K562 (cell line): ENCODE data around the gene KCNAB1. TPM values are rescaled to one million over a fixed set of nuclear protein-coding genes. Genes with fewer than 3 reads are reported as not detected.

Experiments used
- ATAC-seq: fragments of 200-7000 bp; cut with Tn5 transposase; 3 replicates; pipeline ENCODE4 v1.9.1; 2020; ENCODE audit warnings: moderate library complexity
- BruUV-seq: library from RNA; stranded (reverse); fragments of 400-500 nt; replicated peaks from 2 replicates; lab custom pipeline; 2021; lab: Mats Ljungman, UMichigan
- CTCF ChIA-PET: fragments of 300-600 bp; formaldehyde crosslinking; extraction: SDS; loops from one replicate; lab custom pipeline; 2021; ENCODE audit warnings: low intra/inter-chr PET ratio; lab: Yijun Ruan, JAX
- POLR2A ChIA-PET: fragments of 300-600, 350-650 bp; sonication (Branson Sonifier 250); formaldehyde crosslinking; extraction: SDS; loops from one replicate; lab custom pipeline; 2021; ENCODE audit warnings: antibody characterized with exemption, inconsistent platforms; lab: Yijun Ruan, JAX
- DNase-seq, 4 experiments: peaks; one replicate each; pipeline versions ENCODE4 v3.0.0 to v3.0.0-alpha.2; 2011 to 2018; ENCODE audit warnings: low spot score in 3 of 4, mixed read lengths in 3 of 4; ENCODE audit errors: extremely low read depth in 1 of 4
- FAIRE-seq: peaks from 2 replicates; lab custom pipeline; 2011; peaks lifted over from hg19 to GRCh38; lab: Jason Lieb, UNC
- H2AFZ ChIP-seq: 2 replicates; pipeline ENCODE4 v1.6.0; 2011; ENCODE audit warnings: low read depth, low read length, control low read depth, inconsistent platforms
- H3K27ac ChIP-seq: fragments of 200-600 bp; 3 replicates; pipeline ENCODE4 v1.8.0; 2011; ENCODE audit warnings: low read depth, mild to moderate bottlenecking, control low read depth, inconsistent platforms, low read length, moderate library complexity, mixed read lengths; ENCODE audit errors: extremely low read depth
- H3K27me3 ChIP-seq, 2 experiments: fragments of 300-600 bp in 1 of 2; 2 replicates in 1 of 2; 3 replicates in 1 of 2; pipeline versions ENCODE4 v1.6.0 to v1.8.0; 2011; ENCODE audit warnings: inconsistent platforms in 2 of 2, low read length in 2 of 2, mild to moderate bottlenecking in 1 of 2, mixed read lengths in 1 of 2, moderate library complexity in 1 of 2; ENCODE audit not compliant: control insufficient read depth in 2 of 2, insufficient read depth in 2 of 2
- H3K36me3 ChIP-seq: fragments of 300-600 bp; 3 replicates; pipeline ENCODE4 v1.8.0; 2011; ENCODE audit warnings: mild to moderate bottlenecking, low read length, inconsistent platforms; ENCODE audit not compliant: control insufficient read depth, insufficient read depth
- H3K4me1 ChIP-seq, 2 experiments: fragments of 200-600 bp in 1 of 2; replicated peaks in 1 of 2; 2 replicates in 1 of 2; 3 replicates in 1 of 2; pipeline versions ENCODE4 v1.5.1 to v1.8.0; 2011; ENCODE audit warnings: inconsistent platforms in 2 of 2, low read length in 2 of 2, mild to moderate bottlenecking in 1 of 2, mixed read lengths in 1 of 2, moderate library complexity in 1 of 2; ENCODE audit not compliant: control insufficient read depth in 2 of 2, insufficient read depth in 2 of 2
- H3K4me2 ChIP-seq: 2 replicates; pipeline ENCODE4 v1.6.1; 2011; ENCODE audit warnings: low read length, control low read depth, inconsistent platforms, mixed read lengths; ENCODE audit not compliant: insufficient read depth
- H3K4me3 ChIP-seq: fragments of 200-600 bp; sonication (generic), shearing (Covaris generic); 2 replicates; pipeline ENCODE4 v1.5.1; 2016; ENCODE audit warnings: control low read depth, inconsistent platforms
- H3K79me2 ChIP-seq: fragments of 200-600 bp; 3 replicates; pipeline ENCODE4 v1.8.0; 2011; ENCODE audit warnings: low read length, inconsistent platforms; ENCODE audit not compliant: control insufficient read depth, insufficient read depth
- H3K9ac ChIP-seq, 2 experiments: 2 replicates each; pipeline versions ENCODE4 v1.6.0 to v1.6.1; 2011; ENCODE audit warnings: low read depth in 2 of 2, low read length in 2 of 2, control low read depth in 1 of 2, inconsistent platforms in 1 of 2, mild to moderate bottlenecking in 1 of 2, mixed read lengths in 1 of 2; ENCODE audit not compliant: insufficient read depth in 1 of 2
- H3K9me1 ChIP-seq: one replicate; pipeline ENCODE4 v1.6.0; 2011; ENCODE audit warnings: inconsistent platforms, mild to moderate bottlenecking, low read length, moderate library complexity; ENCODE audit not compliant: control insufficient read depth, insufficient read depth
- H3K9me3 ChIP-seq: replicated peaks from 2 replicates; pipeline ENCODE4 v1.5.1; 2011; ENCODE audit warnings: low read depth, low read length, inconsistent platforms; ENCODE audit not compliant: control insufficient read depth, insufficient read depth
- H4K20me1 ChIP-seq: replicated peaks from 2 replicates; pipeline ENCODE4 v1.6.1; 2011; ENCODE audit warnings: low read length, inconsistent platforms, mixed read lengths; ENCODE audit not compliant: control insufficient read depth, insufficient read depth
- ARID1B ChIP-seq: fragments of 450-650 bp; IDR thresholded peaks from 2 replicates; pipeline ENCODE4 v1.6.1; 2016; ENCODE audit warnings: antibody characterized with exemption, mild to moderate bottlenecking, inconsistent platforms
- BMI1 ChIP-seq: fragments of 150-350 bp; IDR thresholded peaks from 2 replicates; pipeline ENCODE4 v1.6.1; 2014; ENCODE audit warnings: low read length
- C11orf30 ChIP-seq: fragments of 450-650 bp; IDR thresholded peaks from 2 replicates; pipeline ENCODE4 v1.6.1; 2016; ENCODE audit warnings: low read depth, mild to moderate bottlenecking
- DPF2 ChIP-seq: fragments of 450-650 bp; IDR thresholded peaks from 2 replicates; pipeline ENCODE4 v1.6.1; 2016
- MAFF ChIP-seq: IDR thresholded peaks from 2 replicates; pipeline ENCODE4 v1.6.1; 2012; ENCODE audit warnings: low read length, improper control_type of control experiment
- MAFG ChIP-seq: fragments of 450-650 bp; conservative IDR thresholded peaks from 2 replicates; pipeline ENCODE4 v1.6.1; 2016; ENCODE audit warnings: missing genetic modification characterization, missing compliant biosample characterization
- MAFK ChIP-seq: IDR thresholded peaks from 2 replicates; pipeline ENCODE4 v1.6.1; 2011; ENCODE audit warnings: low read length, improper control_type of control experiment
- MBD2 ChIP-seq: sonication (generic); IDR thresholded peaks from 2 replicates; pipeline ENCODE4 v1.6.1; 2016; ENCODE audit warnings: low read depth, borderline replicate concordance
- MEIS2 ChIP-seq: fragments of 450-650 bp; IDR thresholded peaks from 2 replicates; pipeline ENCODE4 v1.6.1; 2014; ENCODE audit warnings: mild to moderate bottlenecking; ENCODE audit not compliant: partially characterized antibody
- NBN ChIP-seq: fragments of 450-650 bp; IDR thresholded peaks from 2 replicates; pipeline ENCODE4 v1.6.1; 2016; ENCODE audit warnings: low read depth, mild to moderate bottlenecking
- NCOR1 ChIP-seq: fragments of 450-650 bp; IDR thresholded peaks from 2 replicates; pipeline ENCODE4 v1.6.1; 2016; ENCODE audit warnings: mild to moderate bottlenecking, moderate library complexity
- RHOXF2B ChIP-seq: fragments of 250-450 bp; sonication (Bioruptor Pico); conservative IDR thresholded peaks from 2 replicates; pipeline ENCODE4 v1.5.1; 2021
- SOX6 ChIP-seq: fragments of 450-650 bp; IDR thresholded peaks from 2 replicates; pipeline ENCODE4 v1.6.1; 2014; ENCODE audit warnings: mild to moderate bottlenecking
- SP1 ChIP-seq: sonication (generic); formaldehyde crosslinking; IDR thresholded peaks from 2 replicates; pipeline ENCODE4 v1.8.1; 2022; ENCODE audit warnings: mild to moderate bottlenecking, missing genetic modification reagents
- SRF ChIP-seq, 2 experiments: fragments of 250-450, 450-650 bp in 1 of 2; sonication (Bioruptor Pico) in 1 of 2; sonication (generic) in 1 of 2; formaldehyde crosslinking; IDR thresholded peaks; 2 replicates each; pipeline versions ENCODE4 v1.5.0 to v1.5.1; 2020 to 2022; ENCODE audit warnings: mild to moderate bottlenecking in 1 of 2, missing genetic modification reagents in 1 of 2
- ZNF316 ChIP-seq: fragments of 450-650 bp; IDR thresholded peaks from 2 replicates; pipeline ENCODE4 v1.6.1; 2016
- WGBS: fragments of 100-300 bp; shearing (Covaris generic); methylation state at CpG from one replicate; pipeline ENCODE4 v1.1.6; 2016; ENCODE audit warnings: low coverage, mixed read lengths; ENCODE audit not compliant: insufficient coverage; ENCODE audit errors: missing lambda C conversion rate; 5-methylcytosine and 5-hydroxymethylcytosine counted together
- in situ Hi-C: fragments of 300-500 bp; cut with MboI; formaldehyde crosslinking; loops from 4 replicates; pipeline ENCODE4 v1.15.0; 2018; ENCODE audit warnings: inconsistent platforms, mixed read lengths
- intact Hi-C: fragments of 100-400 bp; cut with micrococcal nuclease; formaldehyde crosslinking; loops from 2 replicates; pipeline ENCODE4 v1.14.2; 2022
- polyA plus RNA-seq, 8 experiments: library from polyadenylated mRNA; depleted of rRNA in 4 of 8; stranded (reverse) in 5 of 8; unstranded in 3 of 8; fragments of >200 nt; fragmentation: Nextera tagmentation in 2 of 8; fragmentation: Illumina TruSeq in 1 of 8; extraction: Ambion mirVana in 2 of 8; extraction: Trizol in 1 of 8; gene quantifications; 2 replicates each; pipeline versions ENCODE4 v1.2.1 to v1.2.3, GENCODE V29; 2011 to 2014; ENCODE audit warnings: inconsistent platforms in 1 of 8, missing spikeins in 1 of 8
- total RNA-seq, 7 experiments: library from RNA; depleted of rRNA in 6 of 7; stranded (reverse); fragments of >200 nt in 6 of 7; fragmentation: Illumina TruSeq in 2 of 7; extraction: Trizol in 2 of 7; gene quantifications; 2 replicates each; pipeline versions ENCODE4 v1.2.1 to v1.2.3, GENCODE V29; 2011 to 2021; ENCODE audit warnings: low replicate concordance in 1 of 7
- TF ChIP-seq, protein P1 (sequence below): fragments of 450-650 bp; IDR thresholded peaks from 2 replicates; pipeline ENCODE4 v1.6.1; 2017; ENCODE audit warnings: antibody characterized with exemption
- TF ChIP-seq, protein P2 (sequence below), 2 experiments: fragments of 450-650 bp in 1 of 2; IDR thresholded peaks; 2 replicates each; pipeline ENCODE4 v1.6.1; 2011 to 2017; ENCODE audit warnings: low read depth in 2 of 2, antibody characterized with exemption in 1 of 2, borderline replicate concordance in 1 of 2, low read length in 1 of 2, mild to moderate bottlenecking in 1 of 2, mixed read lengths in 1 of 2; ENCODE audit not compliant: control insufficient read depth in 1 of 2

Gene KCNAB1
- total and polyA plus RNA-seq, 9 of the 15 experiments (the other 6 are each of a cell fraction or from before 2014, with no cell fraction given), result 0.14 to 1.2 (median 0.51) TPM

DNA sequence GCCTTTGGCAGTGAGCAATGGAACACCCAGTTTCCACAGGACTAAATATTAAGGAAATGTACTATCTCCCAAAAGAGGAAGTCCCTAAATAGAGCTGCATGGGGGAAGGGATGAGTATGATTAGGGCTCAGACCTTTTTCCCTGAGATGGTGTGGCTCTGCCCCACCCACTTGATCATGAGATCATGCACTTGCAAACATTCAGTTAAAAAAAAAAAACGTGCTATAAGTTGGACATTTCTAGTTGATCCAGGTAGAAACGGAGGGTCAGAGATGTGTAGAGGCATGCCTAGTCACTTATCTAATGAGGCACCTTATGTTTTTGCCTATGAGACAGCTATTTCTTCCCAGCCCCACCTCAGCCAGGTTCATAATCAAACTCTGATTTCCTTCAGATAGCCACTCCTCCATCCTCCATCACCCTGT is 459.1 kb downstream of the KCNAB1 start (continued):
- TF ChIP-seq SP1 (CRISPR knock-in tag) (0 out of 2 replicates have a peak, but pooled peaks have one; percentile 49), SRF (CRISPR knock-in tag; IDR thresholded peaks at IDR 0.05) (peak in 1 of 2 experiments; percentile 89; a peak in 2 of 4 replicates), NBN (0 out of 2 replicates have a peak, but pooled peaks have one; percentile 34), DPF2 (peak; percentile 91), MBD2 (peak; percentile 44; the same call in 1 of the 2 replicates), ARID1B (peak; percentile 82), BMI1 (no peak)
- TF ChIP-seq, protein P1, sequence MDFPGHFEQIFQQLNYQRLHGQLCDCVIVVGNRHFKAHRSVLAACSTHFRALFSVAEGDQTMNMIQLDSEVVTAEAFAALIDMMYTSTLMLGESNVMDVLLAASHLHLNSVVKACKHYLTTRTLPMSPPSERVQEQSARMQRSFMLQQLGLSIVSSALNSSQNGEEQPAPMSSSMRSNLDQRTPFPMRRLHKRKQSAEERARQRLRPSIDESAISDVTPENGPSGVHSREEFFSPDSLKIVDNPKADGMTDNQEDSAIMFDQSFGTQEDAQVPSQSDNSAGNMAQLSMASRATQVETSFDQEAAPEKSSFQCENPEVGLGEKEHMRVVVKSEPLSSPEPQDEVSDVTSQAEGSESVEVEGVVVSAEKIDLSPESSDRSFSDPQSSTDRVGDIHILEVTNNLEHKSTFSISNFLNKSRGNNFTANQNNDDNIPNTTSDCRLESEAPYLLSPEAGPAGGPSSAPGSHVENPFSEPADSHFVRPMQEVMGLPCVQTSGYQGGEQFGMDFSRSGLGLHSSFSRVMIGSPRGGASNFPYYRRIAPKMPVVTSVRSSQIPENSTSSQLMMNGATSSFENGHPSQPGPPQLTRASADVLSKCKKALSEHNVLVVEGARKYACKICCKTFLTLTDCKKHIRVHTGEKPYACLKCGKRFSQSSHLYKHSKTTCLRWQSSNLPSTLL, result no peak

DNA sequence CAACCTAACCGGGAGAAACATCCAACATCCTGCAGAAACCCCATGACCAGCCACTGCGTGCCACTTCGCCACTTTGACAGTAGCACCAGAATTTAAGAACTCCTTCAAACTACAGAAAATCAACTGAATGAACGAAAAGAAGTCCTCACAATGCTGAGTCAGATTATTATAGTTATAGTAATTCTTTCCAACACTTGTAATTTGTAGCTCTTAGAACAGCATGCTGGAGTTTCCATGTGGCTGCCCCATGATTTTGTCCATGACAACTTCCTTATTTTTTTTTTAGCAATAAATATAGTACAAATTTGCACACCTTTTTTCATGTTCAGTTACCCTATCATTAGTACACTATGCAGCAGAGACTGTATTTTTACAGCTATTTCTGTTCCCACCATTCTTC is 460.7 kb downstream of the KCNAB1 start:
- ChIA-PET CTCF (no interaction called here), POLR2A (interaction anchor here (0.7 kb wide), 1 partner anchor 26 kb away, joined by 3 read pairs; the partner anchor contains the start of gene SSR3)
- FAIRE-seq (no peak), ATAC-seq (no peak), DNase-seq (no peak)
- peak overlapping the region; percentile 7; the same call in 1 of the 2 replicates for H2AFZ ChIP-seq
- no TSS peak for BruUV-seq
- H3K36me3 ChIP-seq, result no peaks in the 10 kb centered on the region; the same call in 2 of the 3 replicates
- no peaks in the 10 kb centered on the region for H3K9me3 ChIP-seq
- intact Hi-C loops (no loop called here), in situ Hi-C loops (no loop called here)
- peaks cover 3 to 36% of the 10 kb centered on the region in 2 experiments; a peak in 4 of 5 replicates for H3K4me1 ChIP-seq
- H3K9ac ChIP-seq, result no peak overlapping the region
- H3K27me3 ChIP-seq, result no peaks in the 10 kb centered on the region
- no peaks in the 10 kb centered on the region for H3K9me1 ChIP-seq
- H3K27ac ChIP-seq, result no peak overlapping the region
- WGBS, result 86% methylated on average over 4 of the region's 4 CpGs
- no peak overlapping the region for H3K4me3 ChIP-seq
- H3K4me2 ChIP-seq, result no peak overlapping the region
- H3K79me2 ChIP-seq, result no peaks in the 10 kb centered on the region
- H4K20me1 ChIP-seq, result no peaks in the 10 kb centered on the region
- peak; percentile 68 for TF ChIP-seq C11orf30
- TF ChIP-seq MAFF, result peak; percentile 39
- no peak for TF ChIP-seq RHOXF2B (CRISPR knock-in tag)
- TF ChIP-seq MAFK, result peak; percentile 43; the same call in 1 of the 2 replicates
- TF ChIP-seq, protein P2, sequence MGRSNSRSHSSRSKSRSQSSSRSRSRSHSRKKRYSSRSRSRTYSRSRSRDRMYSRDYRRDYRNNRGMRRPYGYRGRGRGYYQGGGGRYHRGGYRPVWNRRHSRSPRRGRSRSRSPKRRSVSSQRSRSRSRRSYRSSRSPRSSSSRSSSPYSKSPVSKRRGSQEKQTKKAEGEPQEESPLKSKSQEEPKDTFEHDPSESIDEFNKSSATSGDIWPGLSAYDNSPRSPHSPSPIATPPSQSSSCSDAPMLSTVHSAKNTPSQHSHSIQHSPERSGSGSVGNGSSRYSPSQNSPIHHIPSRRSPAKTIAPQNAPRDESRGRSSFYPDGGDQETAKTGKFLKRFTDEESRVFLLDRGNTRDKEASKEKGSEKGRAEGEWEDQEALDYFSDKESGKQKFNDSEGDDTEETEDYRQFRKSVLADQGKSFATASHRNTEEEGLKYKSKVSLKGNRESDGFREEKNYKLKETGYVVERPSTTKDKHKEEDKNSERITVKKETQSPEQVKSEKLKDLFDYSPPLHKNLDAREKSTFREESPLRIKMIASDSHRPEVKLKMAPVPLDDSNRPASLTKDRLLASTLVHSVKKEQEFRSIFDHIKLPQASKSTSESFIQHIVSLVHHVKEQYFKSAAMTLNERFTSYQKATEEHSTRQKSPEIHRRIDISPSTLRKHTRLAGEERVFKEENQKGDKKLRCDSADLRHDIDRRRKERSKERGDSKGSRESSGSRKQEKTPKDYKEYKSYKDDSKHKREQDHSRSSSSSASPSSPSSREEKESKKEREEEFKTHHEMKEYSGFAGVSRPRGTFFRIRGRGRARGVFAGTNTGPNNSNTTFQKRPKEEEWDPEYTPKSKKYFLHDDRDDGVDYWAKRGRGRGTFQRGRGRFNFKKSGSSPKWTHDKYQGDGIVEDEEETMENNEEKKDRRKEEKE (IDR thresholded peaks at IDR 0.05; ENCODE audit: borderline replicate concordance in 1 of 2, control insufficient read depth in 1 of 2, low read depth in 2 of 2, low read length in 1 of 2), result no peak
- peak; percentile 78 for TF ChIP-seq ZNF316
- TF ChIP-seq NCOR1, result no peak
- no peak for TF ChIP-seq SOX6
- 0 out of 2 replicates have a peak, but pooled peaks have one; percentile 26 for TF ChIP-seq MAFG (tag)
- no peak for TF ChIP-seq MEIS2
